ENCODE measurements around the gene CD93.

CD93 gene

DNA sequence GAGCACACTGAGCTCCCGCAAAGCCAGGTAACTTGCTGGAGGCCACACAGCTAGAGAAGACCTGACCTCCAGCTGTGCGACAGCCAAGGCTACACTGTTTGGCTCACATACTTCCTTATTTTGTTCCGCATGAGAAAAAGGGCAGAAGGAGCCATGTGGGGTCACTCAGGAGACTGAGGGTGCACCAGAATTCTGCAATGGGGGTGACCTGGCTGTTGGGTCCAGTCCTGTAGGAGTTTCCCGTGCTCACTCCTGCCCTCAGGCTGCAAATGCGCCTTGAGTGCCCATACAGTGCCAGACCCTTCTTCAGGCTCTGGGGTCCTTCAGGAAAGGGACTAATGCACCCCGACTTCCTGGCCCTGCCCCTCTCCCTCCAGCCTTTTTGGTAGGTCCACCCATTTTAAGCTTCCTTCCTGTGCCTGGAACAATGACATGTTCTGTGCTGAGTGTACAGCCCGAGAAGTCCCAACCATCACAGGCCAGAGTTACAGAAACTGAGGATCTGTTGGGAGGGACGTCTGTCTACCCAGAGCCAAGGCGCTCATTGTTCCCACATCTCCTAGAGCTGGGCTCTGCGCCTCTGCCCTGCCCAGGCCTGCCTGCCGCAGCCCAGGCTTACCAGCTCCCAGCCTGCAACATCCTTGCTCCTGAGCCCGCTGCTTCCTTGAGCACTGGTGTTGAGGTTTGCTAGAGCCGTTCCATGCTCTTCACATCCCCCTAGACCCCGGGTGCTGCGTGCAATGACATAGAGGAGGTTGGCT is 33.5 kb upstream of the CD93 start:
- DNase-seq: no peak

DNA sequence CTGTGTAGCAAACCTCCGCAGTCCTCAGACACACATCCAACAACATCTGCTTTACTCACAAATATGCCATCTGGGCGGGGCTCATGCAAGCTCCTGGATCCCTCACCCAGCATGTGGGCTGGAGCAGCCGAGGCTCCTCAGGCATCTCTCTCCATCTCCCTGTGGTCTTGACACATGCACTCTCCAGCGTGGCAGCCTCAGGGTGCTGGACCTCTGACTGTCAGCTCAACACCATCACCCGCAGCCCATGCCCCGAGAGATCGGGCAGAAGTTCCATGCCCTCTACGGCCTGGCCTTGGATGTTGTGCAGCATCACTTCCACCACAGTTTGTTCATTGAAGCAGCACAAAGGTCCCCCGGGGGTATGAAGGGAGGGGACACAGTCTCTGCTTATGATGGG is 32.6 kb upstream of the CD93 start:
- no peak for DNase-seq

DNA sequence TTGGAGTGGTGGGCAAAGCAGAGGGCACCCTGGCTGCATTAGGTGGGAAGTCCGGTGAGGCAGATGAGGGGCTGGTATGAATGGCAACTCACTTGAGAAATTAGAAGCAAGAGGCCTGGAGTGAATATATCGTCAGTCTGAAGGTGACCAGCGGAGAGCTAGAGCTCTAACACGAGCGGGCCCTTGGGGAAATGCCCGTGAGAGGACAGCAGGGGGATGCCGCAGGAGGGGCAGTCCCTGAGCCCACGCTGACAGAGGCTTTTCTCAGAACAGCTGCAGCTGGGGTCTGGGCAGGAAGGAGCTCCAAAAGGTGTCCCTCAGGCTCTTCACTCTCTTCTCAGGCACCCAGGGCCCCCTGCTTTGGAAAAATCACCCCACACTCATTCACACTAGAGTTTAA is 32.0 kb upstream of the CD93 start:
- DNase-seq: no peak

DNA sequence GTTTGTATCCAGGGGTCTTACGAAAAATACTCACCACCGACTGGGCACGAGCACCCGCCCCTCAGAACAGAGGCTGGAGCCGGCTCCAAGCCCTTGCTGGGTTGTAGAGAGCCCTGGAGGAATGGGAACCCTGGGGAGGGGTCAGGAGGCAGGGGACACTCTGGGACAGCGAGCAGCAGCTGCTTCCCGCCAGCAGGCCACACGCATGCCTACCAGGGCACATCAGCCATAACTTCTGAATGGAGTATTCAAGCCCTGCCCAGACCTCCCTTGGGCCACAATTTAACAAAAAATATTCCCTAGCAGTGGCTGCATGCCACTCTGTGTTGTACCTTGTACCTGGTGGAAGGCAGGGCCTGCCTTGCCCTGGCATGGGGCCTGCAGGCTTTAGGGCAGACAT is 31.6 kb upstream of the CD93 start:
- no peak for DNase-seq

DNA sequence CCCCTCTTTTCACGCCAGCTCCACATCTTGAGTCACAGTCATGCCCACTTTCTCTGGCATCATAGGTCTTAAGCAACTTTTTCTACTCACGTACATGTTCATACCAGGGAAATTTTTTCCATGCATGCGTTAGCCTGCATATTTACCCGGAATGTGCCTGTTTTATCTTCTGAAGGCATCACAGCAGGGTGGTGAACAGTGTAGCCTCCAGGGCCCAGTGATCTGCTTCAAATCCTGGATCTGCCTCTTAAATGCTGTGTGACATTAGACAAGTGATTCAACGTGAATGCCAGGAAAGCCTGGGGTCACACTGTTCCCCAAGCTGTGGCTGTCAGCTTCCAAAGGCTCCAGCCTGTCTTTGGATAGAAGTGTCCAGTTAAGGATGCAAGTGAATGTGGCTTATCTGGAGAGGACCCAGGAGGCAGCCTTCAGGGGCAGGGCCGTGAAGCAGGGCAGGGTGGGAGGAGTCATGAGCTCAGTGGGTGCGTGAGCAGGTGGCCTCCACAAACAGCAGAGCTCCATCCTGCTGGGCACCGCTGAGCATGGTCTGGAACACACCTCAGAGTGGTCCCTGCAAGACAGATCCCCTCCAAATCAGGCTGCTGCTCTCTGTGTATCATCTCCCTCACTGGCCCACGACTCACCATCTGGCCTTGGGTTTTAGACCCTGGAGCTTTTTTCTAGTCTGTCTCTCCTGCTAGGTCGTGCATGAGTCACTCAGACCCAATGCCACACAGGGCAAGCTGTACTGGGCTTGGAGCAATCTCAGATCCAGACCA is 30.4 kb upstream of the CD93 start:
- DNase-seq: no peak

DNA sequence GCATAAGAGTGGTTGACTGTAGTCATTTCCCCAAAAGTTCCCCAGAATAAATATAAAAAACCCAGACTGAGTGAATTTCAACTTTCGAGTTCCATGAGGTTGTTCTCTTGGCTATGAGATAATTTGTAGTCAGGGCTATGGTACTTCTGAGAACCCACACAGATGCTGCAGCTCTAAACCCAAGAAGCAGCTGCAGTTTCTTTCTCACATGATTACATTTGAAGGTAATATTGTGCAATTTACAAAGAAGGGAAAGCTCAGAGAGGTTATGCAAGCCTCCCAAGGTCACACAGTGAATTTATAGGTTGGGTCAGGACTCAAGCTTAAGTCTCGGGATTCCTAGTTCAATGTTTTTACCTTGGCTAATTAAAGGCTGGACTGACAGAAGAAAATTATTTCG is 29.7 kb upstream of the CD93 start:
- no peak for DNase-seq

DNA sequence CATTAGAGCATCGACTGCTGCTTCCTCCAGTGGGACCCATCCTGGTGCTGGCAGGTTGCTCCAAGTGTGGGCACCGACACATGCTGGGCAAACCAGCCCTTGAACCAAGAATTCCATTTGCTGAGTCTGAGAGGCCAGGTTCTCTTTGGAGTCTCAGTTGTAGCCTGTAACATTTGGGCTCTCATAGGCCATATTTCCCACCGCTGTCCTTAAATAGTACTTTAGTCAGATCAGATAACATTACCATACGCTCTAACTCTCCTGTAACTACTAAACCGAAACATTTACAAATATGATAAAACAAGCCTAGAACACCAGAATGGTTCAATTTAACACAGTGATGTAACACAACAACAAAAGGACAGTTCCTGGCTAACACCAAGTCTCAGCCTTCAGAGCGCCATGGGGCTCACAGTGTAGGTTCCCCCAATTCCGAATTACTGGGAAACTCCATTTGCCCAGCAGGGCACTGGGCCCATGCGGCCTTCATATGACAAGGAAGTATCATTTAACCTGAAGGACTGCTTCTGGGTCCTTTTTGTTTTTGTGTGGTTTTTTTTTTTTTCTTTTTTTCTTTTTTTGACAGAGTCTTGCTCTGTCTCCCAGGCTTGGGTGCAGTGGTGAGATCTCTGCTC is 28.4 kb upstream of the CD93 start:
- no peak for DNase-seq

DNA sequence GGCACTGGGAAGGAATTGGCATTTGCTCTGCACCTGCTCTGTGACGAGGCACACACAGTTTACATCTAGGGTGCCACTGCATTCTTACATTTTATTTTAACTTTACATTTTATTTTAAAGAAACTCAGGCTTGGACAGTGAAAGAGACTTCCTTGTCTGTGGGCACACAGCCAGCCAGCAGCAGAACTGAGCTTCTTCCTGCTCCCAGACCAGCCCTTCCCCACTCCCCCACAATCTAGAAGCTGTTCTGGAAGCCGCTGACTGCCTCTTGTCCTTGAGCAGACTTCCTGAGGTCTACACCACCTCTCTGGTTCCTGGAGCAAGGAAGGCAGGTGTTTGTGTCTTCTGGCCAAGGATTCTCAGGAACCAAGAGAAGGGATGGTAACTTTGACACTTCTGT is 27.9 kb upstream of the CD93 start:
- no peak for DNase-seq

DNA sequence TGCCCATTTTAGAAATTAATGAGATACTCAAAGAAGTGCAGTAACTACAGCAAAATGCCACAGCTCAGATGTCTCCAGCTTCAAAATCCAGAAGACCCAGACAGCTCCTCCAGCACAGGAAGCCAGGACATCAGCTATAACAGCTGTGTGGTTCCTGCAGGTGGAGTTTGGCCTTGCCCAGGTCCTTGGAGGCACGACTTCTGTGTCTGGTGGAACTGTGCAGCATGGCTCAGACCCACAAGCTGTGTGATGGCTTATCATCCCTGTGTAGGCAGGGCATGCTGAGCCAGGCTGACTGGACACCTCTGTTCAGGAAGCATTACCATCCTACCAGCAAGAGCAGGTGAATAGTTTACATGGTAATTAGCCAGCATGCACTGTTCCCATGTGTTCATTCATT is 26.5 kb upstream of the CD93 start:
- DNase-seq: no peak

DNA sequence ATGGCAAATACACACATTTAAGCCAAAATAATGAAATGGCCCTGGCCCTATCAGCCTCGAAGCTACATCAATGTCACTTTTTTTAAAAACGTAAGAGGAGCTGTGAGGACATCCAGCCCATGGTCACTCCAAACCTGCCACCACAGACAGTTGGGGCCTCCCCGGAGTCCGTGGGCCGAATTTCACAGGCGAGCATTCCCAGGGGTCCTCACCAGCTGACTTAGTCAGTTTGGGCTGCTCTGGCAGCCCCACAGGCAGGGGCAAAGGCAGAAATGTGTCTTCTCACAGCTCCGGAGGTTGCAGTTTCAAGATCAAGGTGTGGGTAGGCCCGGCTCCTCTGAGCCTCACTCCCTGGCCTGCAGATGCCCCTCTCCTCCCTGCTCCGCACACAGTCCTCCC is 25.8 kb upstream of the CD93 start:
- no peak for DNase-seq

DNA sequence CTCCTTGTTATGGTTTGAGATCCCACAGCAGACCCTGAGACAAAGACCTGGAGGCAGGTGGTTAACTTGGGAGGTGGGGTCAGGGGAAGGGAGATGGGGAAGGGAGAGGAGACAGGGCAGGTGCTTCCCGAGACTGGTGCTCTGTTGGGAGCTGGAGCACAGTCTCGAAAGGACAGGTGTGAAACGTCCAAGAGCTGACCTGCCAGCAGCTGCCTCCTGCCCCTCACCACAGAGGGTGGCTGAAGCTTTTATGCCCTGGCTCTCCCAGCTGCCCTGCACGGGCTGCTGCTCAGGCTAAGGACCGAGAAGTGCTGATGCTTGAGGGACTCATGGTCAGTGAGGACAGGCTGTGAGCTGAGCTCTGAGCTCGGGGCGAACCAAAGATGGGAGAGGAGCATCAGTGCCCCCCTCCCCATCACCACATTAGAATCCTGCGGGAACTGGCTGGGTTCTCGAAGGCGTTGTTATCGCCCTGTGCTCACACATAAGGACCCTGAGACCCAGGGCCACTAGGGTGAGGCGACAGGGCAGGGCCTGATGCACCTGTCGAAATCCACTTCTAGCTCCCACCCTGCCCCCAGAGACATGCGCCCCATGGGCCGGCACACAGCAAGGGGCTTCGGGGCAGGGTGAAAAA is 25.3 kb upstream of the CD93 start:
- no peak for DNase-seq

DNA sequence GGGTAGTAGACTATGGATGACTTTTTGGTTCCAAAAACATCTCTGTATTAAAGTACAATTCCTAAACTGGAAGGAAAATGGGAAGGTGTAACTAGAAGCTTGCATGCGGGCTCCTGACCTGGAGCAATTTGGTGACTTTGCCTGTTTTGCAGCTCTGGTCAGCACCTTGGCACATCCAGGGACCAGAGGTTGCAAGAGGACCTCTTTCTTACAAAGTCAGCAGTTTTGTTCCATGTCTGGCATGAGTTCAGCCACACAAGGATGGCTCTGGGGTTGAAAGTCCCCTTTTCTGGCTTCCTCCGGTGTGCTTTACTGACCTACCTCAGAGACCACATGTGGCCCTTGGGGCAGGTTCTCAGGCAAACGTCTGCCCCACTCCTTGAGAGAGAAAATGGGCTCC is 22.7 kb upstream of the CD93 start:
- no peak for DNase-seq

DNA sequence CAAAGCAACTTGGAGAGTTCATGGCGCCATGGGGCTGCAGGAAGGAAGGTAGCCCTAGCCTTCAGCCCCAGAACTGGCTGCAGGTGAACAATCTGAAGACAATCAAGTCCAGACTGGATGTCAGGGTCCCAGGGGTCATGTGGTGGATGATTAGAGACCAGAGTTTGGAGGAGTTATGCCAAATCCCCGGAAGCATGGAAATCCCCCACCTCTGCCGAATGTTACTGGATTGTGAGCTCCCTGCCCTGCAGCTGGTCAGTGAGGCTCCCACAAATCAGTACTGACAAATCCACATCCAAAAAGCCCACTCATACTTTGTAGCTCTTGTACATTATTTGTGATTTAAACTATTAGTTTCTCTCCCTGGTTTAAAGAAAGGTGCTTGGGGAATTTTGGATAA is 21.3 kb upstream of the CD93 start:
- DNase-seq: no peak

DNA sequence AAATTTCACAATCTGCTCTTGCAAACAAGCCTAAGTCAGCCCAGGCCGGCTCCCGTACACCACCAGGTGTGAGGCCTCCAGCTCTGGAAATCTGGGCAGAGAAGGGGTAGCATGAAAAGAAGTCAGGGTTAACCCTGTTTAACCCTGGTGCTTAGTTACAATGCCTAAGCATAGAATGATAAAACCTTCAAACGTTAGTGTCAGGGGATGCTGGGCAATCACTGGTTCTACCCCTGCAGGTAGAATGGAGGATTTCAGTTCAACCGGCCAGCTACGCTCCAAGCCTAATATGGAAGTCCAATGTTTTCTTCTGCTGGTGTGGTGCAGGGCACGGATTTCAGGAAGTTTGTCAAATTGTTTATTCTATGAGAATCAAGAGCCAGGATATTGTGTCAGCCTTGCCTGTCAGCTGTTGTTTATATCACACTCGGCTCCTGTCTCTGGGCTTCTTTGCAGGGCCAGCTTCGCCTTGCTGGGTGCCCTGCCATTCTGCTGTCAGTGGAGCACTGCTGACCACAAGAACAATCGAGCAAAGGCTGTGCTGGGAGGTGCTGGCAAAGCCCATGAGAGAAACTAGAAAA is 20.2 kb upstream of the CD93 start:
- DNase-seq: no peak

DNA sequence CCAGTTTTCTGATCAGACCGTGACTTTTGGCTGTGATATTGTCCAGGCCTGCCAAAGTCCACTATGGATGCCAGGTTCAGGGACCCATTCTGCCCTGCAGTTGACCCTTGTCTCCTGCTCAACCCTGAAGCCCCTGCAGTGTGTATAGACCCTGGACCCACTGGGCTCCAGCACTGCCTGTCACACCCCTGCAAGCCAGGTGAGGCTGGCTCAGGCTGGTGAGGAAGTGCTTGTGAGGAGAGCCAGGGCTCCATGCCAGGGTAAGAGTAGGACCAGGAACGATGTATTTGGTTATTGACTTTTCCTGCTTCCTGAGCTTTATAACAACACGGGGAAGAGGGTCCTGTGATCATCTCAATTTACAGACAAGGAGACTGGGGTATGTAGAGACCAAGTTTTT is 19.1 kb upstream of the CD93 start:
- DNase-seq: no peak

DNA sequence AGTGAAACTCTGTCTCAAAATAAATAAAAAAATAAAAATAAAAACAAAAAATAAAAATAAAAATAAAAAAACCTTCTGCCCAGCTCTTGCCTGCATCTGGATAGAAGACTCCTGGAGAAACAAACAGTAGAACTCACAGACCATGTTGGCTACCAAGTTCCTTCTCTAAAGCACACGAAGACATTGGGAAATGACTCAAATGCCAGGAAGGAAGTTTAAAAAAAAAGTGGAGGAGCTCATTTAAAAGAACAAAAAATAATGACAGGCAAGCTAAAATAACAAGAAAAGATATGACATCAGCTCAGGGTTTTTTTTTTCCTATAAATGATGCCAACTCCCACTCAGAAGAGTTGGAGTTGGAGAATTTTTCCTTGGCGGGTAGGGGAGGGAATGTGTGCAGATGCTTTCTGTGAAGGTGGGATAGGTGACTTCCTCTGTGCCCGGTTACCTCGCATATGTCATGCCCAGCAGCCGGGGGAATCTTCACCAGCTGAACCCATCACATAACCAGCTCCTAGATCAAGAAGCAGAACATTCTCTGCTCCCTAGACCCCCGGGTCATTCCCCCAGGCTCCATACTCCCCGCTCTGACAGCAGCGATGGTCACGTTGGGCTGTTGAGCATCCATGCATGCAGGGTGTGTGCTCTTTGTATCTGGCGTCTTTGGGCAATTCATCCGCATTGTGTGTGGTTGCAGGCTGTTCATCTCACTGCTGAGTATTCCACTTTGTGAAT is 17.3 kb upstream of the CD93 start:
- no peak for DNase-seq

DNA sequence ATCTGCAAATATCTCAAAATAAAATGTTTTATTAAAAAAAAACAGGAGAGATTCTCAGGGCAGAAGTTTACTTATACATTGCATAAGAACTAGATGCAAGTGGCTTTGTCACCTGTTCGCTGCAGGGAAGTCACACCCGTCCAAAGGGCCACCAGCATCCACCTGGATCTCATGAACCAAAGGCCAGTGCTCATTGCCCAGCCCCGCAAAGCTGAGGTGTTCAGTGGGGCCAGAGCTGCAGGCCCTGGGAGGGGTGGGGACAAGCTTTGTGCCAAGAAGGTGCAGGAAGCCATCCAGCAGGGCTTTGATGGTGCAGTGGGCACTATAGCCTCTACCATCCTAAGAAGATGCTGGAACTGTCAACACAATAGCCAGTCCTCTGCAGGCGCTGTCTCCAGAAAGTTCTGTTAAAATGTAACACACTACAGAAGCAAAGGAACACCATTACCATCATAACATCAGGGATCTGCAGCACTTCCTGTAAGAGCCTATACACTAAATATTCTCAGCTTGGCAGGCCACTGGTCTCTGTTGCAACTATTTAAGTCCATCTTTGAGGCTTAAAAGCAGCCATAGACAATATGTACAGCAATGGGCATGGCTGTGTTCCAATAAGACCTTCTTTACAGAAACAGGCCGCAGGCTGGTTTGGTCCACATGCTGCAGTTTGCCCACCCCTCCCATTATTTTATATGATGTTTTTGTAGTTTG is 15.7 kb upstream of the CD93 start:
- DNase-seq: no peak

DNA sequence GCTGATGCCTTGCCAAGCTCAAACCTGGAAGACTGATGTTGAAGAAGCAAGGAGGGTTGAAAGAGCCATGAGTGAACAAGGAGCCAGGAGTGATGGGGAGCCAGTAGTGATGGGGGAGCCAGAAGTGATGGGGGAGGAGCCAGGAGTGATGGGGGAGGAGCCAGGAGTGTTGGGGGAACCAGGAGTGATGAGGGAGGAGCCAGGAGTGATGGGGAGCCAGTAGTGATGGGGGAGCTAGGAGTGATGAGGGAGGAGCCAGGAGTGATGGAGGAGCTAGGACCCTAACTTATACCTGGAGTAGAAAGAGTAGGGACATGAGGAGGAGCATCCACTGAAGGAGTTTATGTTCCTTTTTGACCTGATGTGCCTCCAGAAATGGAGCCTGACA is 14.6 kb upstream of the CD93 start:
- no peak for DNase-seq

DNA sequence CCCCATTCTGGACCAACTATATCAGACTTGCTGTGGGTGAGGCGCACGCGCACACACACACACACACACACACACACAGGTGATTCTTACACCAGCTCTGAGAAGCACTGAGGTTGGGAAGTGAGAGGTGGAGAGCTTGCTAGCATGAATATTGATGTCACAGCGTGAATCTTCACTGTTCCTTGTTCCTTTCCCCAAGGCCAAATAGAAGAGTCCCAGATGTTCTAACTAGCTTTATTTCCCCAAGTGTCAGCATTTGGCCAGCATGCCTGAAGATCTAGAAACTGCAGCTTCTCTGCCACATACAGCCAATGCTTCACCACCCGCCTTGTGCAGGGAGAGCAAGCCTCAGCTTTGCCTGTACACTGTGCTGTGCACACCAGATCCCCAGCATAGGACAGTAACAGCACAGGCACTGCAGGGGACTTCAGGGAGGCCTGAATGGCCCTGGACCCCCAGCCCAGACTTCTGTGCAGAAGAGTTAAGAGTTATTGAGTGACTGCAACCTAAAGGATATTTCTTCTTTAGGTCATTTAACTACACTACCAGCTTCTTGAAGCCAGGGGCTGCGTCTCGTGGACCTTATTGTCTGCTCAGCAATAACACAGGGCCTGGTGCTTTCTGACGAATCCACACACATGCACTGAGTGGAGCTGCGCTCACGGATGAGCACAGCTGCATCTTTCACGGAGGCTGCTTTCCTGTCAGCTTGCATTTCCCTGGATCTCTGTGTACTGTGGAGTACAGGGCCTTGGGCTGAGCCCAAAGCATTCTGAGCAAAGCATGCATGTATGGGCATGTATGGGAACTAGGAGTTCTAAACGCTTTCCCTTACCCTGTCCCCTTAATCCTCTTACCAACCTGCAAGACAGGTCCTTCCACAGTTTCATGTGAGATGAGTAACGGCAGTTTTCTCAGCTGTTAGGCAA is 13.9 kb upstream of the CD93 start:
- no peak for DNase-seq

DNA sequence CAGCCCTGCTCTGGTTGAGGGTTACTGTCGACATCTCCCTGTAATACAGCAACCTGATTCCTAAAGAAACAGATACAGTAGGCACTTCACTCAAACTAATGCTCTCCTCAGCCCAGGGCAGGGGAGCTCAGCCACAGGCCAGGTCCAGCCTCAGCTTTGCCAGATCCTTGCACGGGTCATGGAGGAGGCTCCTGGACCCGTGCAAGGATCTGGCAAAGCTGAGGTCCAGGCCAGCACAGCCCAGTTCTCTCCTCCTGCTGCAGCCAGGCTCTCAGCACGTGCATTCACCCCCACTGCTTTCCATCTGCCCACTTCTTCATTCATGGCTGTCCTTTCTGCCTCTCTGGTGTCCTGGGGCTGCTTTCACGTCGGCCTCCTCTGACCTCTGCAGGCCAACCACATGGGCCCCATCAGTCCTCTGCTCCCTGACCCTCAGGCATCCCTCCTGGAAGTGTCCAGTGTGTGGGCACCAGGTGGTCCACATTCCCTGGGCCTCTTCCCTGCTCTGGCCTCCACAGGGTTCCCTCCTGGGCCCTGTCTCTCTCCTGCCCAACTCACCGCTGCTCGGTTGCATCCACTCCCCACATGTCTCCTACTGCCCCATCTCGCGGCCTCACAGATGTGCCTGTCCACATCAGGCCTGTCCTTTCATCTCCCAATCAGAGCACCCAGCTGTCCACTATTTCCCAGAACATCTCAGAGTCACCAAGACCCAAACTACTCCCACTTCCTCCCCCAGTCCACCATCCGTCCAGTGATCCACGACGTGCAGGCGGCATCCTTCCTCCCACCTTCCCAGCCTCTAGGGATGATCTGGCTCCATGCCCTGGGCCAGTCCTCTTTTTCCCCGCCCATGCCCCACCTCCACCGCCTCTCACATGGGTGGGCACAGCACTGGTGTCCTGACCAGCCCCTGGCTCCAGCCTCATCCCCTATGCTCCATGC is 11.8 kb upstream of the CD93 start:
- no peak for DNase-seq
